ENCODE data around the gene PNKD.

- no peak for TF ChIP-seq CTCF (conservative IDR thresholded peaks at IDR 0.05)
- TF ChIP-seq ZFX (IDR thresholded peaks at IDR 0.05) = no peak
These were observed 84.6 kb downstream of the PNKD start for GRCh38 chr2:218354850-218355443.

Measured in C4-2B (cell line).